NT2/D1 (cell line): Measurements from ENCODE around the gene SLC41A1.

ENCODE experiments used
- SUZ12 ChIP-seq: IDR thresholded peaks from 2 replicates; pipeline ENCODE4 v1.6.1; 2011; ENCODE audit not compliant: insufficient read length, insufficient read depth; ENCODE audit errors: extremely low read depth
- YY1 ChIP-seq: IDR thresholded peaks from 2 replicates; pipeline ENCODE4 v1.6.1; 2011; ENCODE audit not compliant: insufficient read length, insufficient read depth
- ZNF274 ChIP-seq: IDR thresholded peaks from 2 replicates; pipeline ENCODE4 v1.6.1; 2011; ENCODE audit warnings: mild to moderate bottlenecking, low read depth, low read length

DNA sequence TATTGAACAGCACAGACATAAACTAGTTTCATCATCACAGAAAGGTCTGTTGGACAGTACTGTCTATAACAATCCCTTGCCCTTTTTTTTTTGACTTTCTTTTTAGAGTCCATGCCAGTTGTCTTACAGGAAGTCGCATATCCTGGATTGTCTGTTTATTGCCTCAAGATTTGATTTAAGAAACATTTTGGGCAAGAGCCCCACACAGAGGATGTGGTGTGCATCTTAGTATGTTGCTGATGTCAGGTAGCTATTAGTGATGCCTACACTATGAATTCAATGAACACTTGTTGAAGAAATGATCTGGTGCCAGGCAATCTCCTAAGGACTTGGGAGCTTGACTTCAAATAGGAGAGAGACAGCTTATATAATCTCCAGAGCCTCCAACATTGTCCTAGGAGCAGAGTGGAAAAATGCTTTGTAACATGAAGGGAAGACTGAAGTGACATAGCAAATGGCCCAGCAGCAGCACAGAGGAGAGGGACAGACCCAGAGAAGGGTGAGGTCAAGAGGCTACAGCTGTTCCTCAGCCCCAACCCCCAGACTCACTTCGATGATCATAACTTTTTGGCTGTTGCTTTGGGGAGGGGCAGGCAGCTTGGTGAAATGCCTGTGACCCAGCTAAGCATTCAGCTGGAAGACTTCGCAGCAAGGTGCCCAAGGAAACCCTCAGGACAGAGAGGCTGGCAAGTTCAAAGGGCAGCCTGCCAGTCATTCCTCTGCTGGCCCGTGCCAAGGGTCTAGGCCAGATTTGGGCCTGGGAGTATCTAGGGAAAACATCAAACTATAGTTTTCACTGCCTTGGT is 30.2 kb downstream of the SLC41A1 start:
- TF ChIP-seq YY1 = no peak
- no peak for TF ChIP-seq ZNF274
- TF ChIP-seq SUZ12 = no peak
